Stimulated activated CD8-positive, alpha-beta memory T cell treated with anti-CD3 and anti-CD28 coated beads, Interleukin-7, amount 100 ng/mL, for 48 hours (primary cell): ENCODE measurements around the gene OCRL.
A peak's percentile ranks its signal among the peaks of the same experiment; 100 is the strongest.

Experiments
- DNase-seq, 2 donors: peaks; one replicate each; pipeline ENCODE4 v3.0.0-alpha.2; 2020; ENCODE audit warnings: low read depth in 1 of 2; ENCODE audit errors: extremely low read depth in 1 of 2

Gene OCRL

GRCh38 chrX:129631849-129632248, 91.8 kb downstream of the OCRL start:
- DNase-seq = no peak

- no peak for DNase-seq
Observed at GRCh38 chrX:129632443-129632842, 92.4 kb downstream of the OCRL start.

- DNase-seq = no peak
Observed at GRCh38 chrX:129634541-129634940, 94.5 kb downstream of the OCRL start.

- no peak for DNase-seq
Observed at GRCh38 chrX:129636175-129636681, 96.2 kb downstream of the OCRL start.

- DNase-seq = peak; percentile 34 to 39
Observed at GRCh38 chrX:129637217-129638109, 97.4 kb downstream of the OCRL start.

- DNase-seq = no peak
Observed at GRCh38 chrX:129638917-129639316, 98.9 kb downstream of the OCRL start.

GRCh38 chrX:129640737-129641136, 100.7 kb downstream of the OCRL start:
- DNase-seq = no peak

GRCh38 chrX:129641469-129641868, 101.4 kb downstream of the OCRL start:
- DNase-seq = no peak

- DNase-seq = no peak
Observed at GRCh38 chrX:129641941-129642340, 101.9 kb downstream of the OCRL start.
